Measurements from ENCODE around the gene CORO2B.
"Not testable (repeated sequence)": the region's sequence is repeated elsewhere in the genome, so short reads cannot be mapped to it uniquely, and the experiment has no call there.

Gene CORO2B

GRCh38 chr15:68646696-68647095 is 67.9 kb downstream of the CORO2B start:
- DNase-seq (ENCODE audit: low read depth, low spot score): no peak

DNA sequence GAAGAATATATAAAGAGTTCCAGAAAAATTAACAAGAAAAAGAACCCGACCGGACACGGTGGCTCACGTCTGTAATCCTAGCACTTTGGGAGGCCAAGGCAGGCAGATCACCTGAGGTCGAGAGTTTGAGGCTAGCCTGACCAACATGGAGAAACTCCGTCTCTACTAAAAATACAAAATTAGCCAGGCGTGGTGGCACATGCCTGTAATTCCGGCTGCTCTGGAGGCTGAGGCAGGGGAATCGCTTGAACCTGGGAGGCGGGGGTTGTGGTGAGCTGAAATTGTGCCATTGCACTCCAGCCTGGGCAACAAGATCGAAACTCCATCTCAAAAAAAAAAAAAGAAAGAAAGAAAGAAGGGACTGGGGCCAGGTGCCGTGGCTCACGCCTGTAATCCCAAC is 68.6 kb downstream of the CORO2B start:
- DNase-seq (ENCODE audit: low read depth, low spot score): not testable (repeated sequence)

- no peak for DNase-seq (ENCODE audit: low read depth, low spot score)
These were observed 72.3 kb downstream of the CORO2B start for GRCh38 chr15:68650901-68651709.

DNA sequence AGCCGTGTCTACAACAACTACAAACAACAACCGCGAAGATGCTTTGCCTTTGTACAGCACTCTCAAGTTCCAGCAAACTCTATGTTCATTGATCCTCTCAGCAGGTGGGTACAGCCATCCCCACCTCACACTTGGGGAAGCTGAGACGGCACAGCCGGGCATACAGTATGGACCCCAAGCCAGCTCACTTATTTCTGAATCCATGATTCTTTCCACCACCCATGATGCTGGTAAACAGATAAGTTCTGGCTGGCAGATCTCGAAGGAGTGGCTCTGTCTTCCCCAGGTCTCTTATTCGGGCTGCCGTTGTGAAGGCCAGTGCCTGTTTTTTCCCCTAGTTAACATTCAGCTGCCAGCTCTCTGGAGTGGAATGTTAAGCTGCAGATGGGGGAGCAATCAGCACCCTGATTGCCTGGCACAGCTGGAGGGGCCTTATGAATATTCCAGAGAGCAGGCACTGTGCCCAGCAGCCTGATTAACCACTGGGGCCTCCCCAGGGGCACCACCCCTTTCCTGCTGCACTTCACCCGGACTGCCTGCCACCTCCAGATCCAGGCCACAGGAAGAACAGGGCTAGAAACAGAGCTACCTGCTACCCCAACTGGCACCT is 73.2 kb downstream of the CORO2B start:
- DNase-seq (ENCODE audit: low read depth, low spot score): no peak

DNA sequence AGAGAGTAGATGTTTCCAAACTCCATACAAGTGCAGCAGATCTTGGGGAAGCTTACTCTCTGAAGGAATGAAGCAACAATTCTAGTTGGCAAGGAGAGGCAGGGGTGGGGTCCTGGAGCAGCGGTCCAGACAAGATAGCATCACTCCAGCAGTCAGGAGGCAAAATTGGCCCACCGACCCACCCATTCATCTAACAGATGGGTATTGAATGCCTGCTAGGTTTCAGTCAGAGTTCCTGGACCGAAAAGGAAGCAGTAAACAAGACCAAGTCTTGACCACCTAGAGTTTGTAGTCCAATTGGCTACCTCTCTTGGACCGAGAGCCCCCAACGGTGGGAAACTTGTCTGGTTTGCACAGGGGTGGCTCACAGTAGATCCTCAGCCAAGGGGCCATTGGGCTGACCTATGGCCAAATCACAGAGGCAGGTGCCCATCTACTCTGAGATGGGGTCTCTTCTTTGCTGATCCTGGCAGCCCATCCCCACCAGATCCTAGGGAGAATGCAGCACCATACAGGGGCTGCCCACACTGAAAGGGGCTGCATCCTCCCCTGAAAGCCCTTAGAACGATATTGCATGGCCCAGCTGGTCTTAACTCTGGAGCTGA is 74.3 kb downstream of the CORO2B start:
- DNase-seq (ENCODE audit: low read depth, low spot score): no peak

DNA sequence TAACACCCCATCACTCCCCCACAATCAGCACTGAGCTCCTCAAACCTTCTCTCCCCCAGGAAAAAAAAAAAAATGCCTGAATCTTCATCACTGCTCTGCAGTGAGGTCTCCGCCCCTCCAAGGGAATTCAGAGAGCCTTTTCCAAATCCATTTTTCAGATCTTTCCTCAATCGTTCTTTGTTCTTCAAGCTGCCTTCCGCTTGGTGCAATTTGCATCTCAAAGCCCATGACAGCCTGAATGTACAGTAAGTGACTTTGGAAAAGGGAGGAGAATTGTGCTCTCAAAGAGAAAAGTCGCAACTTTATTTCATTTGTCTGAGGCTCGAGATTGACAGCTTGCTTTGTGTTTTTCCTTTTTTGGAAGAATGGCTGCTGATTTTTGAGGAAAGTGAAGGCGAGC is 75.0 kb downstream of the CORO2B start:
- no peak for DNase-seq (ENCODE audit: low read depth, low spot score)

- DNase-seq (ENCODE audit: low read depth, low spot score): no peak
These were observed 76.2 kb downstream of the CORO2B start for GRCh38 chr15:68654786-68655560.

GRCh38 chr15:68655686-68656437 is 77.1 kb downstream of the CORO2B start:
- no peak for DNase-seq (ENCODE audit: low read depth, low spot score)

DNA sequence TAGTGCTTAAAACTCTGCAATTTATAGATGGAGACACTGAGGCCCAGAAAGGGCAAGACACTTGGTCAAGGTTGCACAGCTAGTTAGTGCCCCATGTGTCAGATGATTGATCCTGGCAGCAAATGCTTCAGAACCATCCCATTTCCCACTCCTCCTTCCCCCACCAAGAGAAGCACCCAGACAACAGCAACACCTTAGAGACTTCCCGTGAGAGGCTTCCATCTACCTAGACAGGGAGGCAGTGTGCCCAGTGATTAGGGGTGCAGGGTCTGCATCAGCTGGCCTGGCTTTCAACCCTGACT is 77.6 kb downstream of the CORO2B start:
- no peak for DNase-seq (ENCODE audit: low read depth, low spot score)

DNA sequence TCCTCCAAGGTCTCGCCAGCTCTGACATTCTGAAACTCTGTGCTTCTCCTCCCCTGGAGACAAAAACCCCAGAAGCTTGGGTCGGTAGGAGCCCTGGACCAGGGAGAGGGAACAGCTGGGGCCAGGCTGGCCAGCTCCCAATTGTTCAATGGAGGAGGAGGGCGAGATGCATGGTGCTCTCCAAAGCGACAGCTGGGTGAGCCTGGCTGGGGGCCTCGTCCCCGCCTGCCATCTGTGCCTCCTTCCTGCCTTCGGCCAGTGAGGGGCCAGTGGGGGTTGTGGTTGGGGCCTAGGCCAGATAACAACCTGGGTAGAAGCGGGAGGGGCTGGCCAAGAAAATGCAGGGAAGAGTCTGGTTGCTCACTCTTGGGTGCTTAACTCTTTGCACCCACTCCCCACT is 79.4 kb downstream of the CORO2B start:
- no peak for DNase-seq (ENCODE audit: low read depth, low spot score)

- DNase-seq (ENCODE audit: low read depth, low spot score): no peak
These were observed 80.0 kb downstream of the CORO2B start for GRCh38 chr15:68658641-68659358.

- no peak for DNase-seq (ENCODE audit: low read depth, low spot score)
These were observed 84.7 kb downstream of the CORO2B start for GRCh38 chr15:68663526-68663925.

- no peak for DNase-seq (ENCODE audit: low read depth, low spot score)
These were observed 87.5 kb downstream of the CORO2B start for GRCh38 chr15:68666120-68666811.

- DNase-seq (ENCODE audit: low read depth, low spot score): no peak
These were observed 88.1 kb downstream of the CORO2B start for GRCh38 chr15:68666812-68667450.

DNA sequence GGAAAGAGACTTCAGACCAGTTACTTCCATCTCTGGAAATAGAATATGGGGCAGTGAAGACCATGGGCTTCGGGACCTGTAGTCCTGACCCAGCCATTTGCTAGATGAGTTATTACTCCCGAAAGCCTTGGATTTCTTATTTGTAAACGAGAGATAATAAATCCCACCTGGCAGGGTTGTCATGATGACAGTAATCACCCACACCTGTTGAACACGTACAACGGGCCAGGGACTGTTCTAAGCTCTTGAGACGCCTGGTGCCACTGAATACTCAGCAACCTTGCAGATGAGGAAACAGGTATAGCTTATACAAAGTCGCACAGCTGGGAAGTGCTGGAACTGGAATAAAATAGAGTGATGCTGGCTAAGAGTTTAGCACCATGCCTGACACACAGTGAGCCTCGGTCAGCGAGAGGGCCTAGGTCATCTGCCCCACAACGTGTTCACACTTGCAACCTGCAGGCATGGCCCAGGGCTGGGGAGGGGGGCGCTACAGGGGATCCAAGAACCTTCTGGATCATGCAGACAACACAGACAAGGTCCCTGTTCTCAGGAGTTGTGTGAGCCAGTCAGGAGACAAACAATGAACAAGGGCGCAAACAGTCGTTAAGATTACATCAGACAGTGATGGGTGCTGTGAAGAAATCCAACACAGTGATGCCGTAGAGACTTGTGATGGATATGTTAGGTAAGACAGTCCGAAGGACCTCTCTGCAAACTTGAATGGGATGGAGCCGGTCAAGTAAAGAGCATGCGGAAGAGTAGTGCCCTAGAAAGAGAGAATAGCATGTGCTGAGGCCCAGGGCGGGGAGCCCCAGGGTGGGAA is 89.2 kb downstream of the CORO2B start:
- no peak for DNase-seq (ENCODE audit: low read depth, low spot score)

- no peak for DNase-seq (ENCODE audit: low read depth, low spot score)
These were observed 90.3 kb downstream of the CORO2B start for GRCh38 chr15:68668926-68669600.

- no peak for DNase-seq (ENCODE audit: low read depth, low spot score)
These were observed 93.5 kb downstream of the CORO2B start for GRCh38 chr15:68672251-68672650.

GRCh38 chr15:68672781-68673205 is 94.0 kb downstream of the CORO2B start:
- DNase-seq (ENCODE audit: low read depth, low spot score): no peak
